CD14-positive monocyte (primary cell): ENCODE results near the gene NRP2. TPM values are rescaled to one million over a fixed set of nuclear protein-coding genes. Genes with fewer than 3 reads are reported as not detected.

ENCODE experiments used
- DNase-seq, 3 donors: peaks; one replicate each; pipeline ENCODE4 v3.0.0-alpha.2; 2011 to 2022
- H2AFZ ChIP-seq: 2 replicates; pipeline ENCODE4 v1.6.0; 2012; ENCODE audit warnings: mild to moderate bottlenecking, low read depth, low read length, inconsistent platforms; ENCODE audit not compliant: insufficient read depth, poor library complexity, severe bottlenecking
- H3K27ac ChIP-seq, 2 donors: 1 replicate in 1 of 2; 2 replicates in 1 of 2; pipeline ENCODE4 v1.5.1; 2012 to 2013; ENCODE audit warnings: low read length in 2 of 2, control low read depth in 1 of 2, inconsistent platforms in 1 of 2, low read depth in 1 of 2, mild to moderate bottlenecking in 1 of 2
- H3K27me3 ChIP-seq, 2 donors: one replicate each; pipeline versions ENCODE4 v1.6.0 to v1.6.1; 2011 to 2013; ENCODE audit warnings: low read length in 2 of 2; ENCODE audit not compliant: control insufficient read depth in 2 of 2, insufficient read depth in 2 of 2
- H3K36me3 ChIP-seq, 2 donors: replicated peaks in 1 of 2; 1 replicate in 1 of 2; 2 replicates in 1 of 2; pipeline versions ENCODE4 v1.5.1 to v1.6.1; 2012 to 2013; ENCODE audit warnings: low read length in 2 of 2, control low read depth in 1 of 2, inconsistent platforms in 1 of 2, mild to moderate bottlenecking in 1 of 2; ENCODE audit not compliant: insufficient read depth in 2 of 2, control insufficient read depth in 1 of 2
- H3K4me1 ChIP-seq, 2 donors: 1 replicate in 1 of 2; 2 replicates in 1 of 2; pipeline versions ENCODE4 v1.5.1 to v1.6.1; 2012 to 2013; ENCODE audit warnings: low read length in 2 of 2, control low read depth in 1 of 2, inconsistent platforms in 1 of 2, mild to moderate bottlenecking in 1 of 2, moderate library complexity in 1 of 2; ENCODE audit not compliant: insufficient read depth in 2 of 2, control insufficient read depth in 1 of 2
- H3K4me2 ChIP-seq: replicated peaks from 2 replicates; pipeline ENCODE3; 2012; ENCODE audit warnings: low read length, moderate library complexity, mild to moderate bottlenecking; ENCODE audit not compliant: poor library complexity, severe bottlenecking; ENCODE audit errors: extremely low read depth
- H3K4me3 ChIP-seq, 3 experiments: fragments of 200-600 bp in 1 of 3; sonication (generic) in 1 of 3; replicated peaks in 1 of 3; 1 replicate in 2 of 3; 2 replicates in 1 of 3; pipeline ENCODE4 v1.5.1; 2011 to 2013; ENCODE audit warnings: low read length in 3 of 3, mild to moderate bottlenecking in 3 of 3, control low read depth in 2 of 3, low read depth in 2 of 3, inconsistent platforms in 1 of 3, moderate library complexity in 1 of 3
- H3K79me2 ChIP-seq: 2 replicates; pipeline ENCODE4 v1.6.0; 2012; ENCODE audit warnings: mild to moderate bottlenecking, control low read depth, inconsistent platforms, low read length, moderate library complexity; ENCODE audit not compliant: insufficient read depth
- H3K9ac ChIP-seq: 2 replicates; pipeline ENCODE4 v1.6.0; 2017; ENCODE audit warnings: low read length, mild to moderate bottlenecking; ENCODE audit not compliant: insufficient read depth, poor library complexity, severe bottlenecking
- H3K9me3 ChIP-seq, 2 donors: replicated peaks in 1 of 2; 1 replicate in 1 of 2; 2 replicates in 1 of 2; pipeline versions ENCODE4 v1.5.1 to v1.6.1; 2012 to 2013; ENCODE audit warnings: low read length in 2 of 2, control low read depth in 1 of 2; ENCODE audit not compliant: control insufficient read depth in 1 of 2, insufficient read depth in 1 of 2
- H4K20me1 ChIP-seq: 2 replicates; pipeline ENCODE4 v1.6.0; 2012; ENCODE audit warnings: mild to moderate bottlenecking, low read length, control low read depth, moderate library complexity; ENCODE audit not compliant: insufficient read depth
- H3K27ac Mint-ChIP-seq, 7 donors: one replicate each; pipeline ENCODE4 v1.8.0; 2020; ENCODE audit warnings: mild to moderate bottlenecking in 7 of 7, mixed read lengths in 7 of 7, moderate library complexity in 6 of 7, inconsistent platforms in 2 of 7
- H3K27me3 Mint-ChIP-seq, 3 donors: one replicate each; pipeline ENCODE4 v1.8.0; 2021 to 2022; ENCODE audit warnings: low read depth in 3 of 3, mild to moderate bottlenecking in 3 of 3, mixed read lengths in 3 of 3, moderate library complexity in 3 of 3, inconsistent platforms in 1 of 3
- H3K36me3 Mint-ChIP-seq, 2 donors: one replicate each; pipeline ENCODE4 v1.8.0; 2020; ENCODE audit warnings: mixed read lengths in 2 of 2, inconsistent platforms in 1 of 2, mild to moderate bottlenecking in 1 of 2
- H3K4me1 Mint-ChIP-seq: one replicate; pipeline ENCODE4 v1.8.0; 2020; ENCODE audit warnings: mild to moderate bottlenecking, mixed read lengths
- H3K4me3 Mint-ChIP-seq, 2 donors: one replicate each; pipeline ENCODE4 v1.8.0; 2020; ENCODE audit warnings: mild to moderate bottlenecking in 2 of 2, mixed read lengths in 2 of 2, moderate library complexity in 1 of 2
- H3K9me3 Mint-ChIP-seq, 7 donors: one replicate each; pipeline ENCODE4 v1.8.0; 2020 to 2022; ENCODE audit warnings: mixed read lengths in 7 of 7, mild to moderate bottlenecking in 6 of 7, moderate library complexity in 6 of 7, inconsistent platforms in 2 of 7
- CTCF ChIP-seq: fragments of 200-600 bp; IDR thresholded peaks from one replicate; pipeline ENCODE4 v1.8.0; 2022; ENCODE audit warnings: antibody characterized with exemption, mild to moderate bottlenecking
- WGBS: methylation state at CpG from one replicate; pipeline ENCODE4 v1.1.5; 2013; ENCODE audit warnings: missing lambda C conversion rate; ENCODE audit not compliant: insufficient coverage; 5-methylcytosine and 5-hydroxymethylcytosine counted together
- intact Hi-C, 2 donors: fragments of 100-400 bp; cut with micrococcal nuclease; formaldehyde crosslinking; loops; one replicate each; pipeline versions ENCODE4 v1.15.0 to v1.15.1; 2023
- polyA minus RNA-seq: library from RNA; depleted of rRNA, polyadenylated mRNA; stranded (reverse); fragments of >200 nt; gene quantifications from 2 replicates; pipeline ENCODE4 v1.2.3, GENCODE V29; 2012
- polyA plus RNA-seq, 3 donors: library from polyadenylated mRNA; depleted of rRNA in 1 of 3; unstranded in 2 of 3; stranded (reverse) in 1 of 3; fragments of 300-500 nt in 2 of 3; fragments of >200 nt in 1 of 3; fragmentation: Illumina TruSeq in 2 of 3; gene quantifications; 1 replicate in 2 of 3; 2 replicates in 1 of 3; pipeline ENCODE4 v1.2.3, GENCODE V29; 2012 to 2021
- total RNA-seq, 12 experiments: library from RNA in 1 of 12; stranded (reverse) in 1 of 12; fragments of 120-200 nt in 1 of 12; gene quantifications; one replicate each; pipeline ENCODE4 v1.2.4 and lab custom pipeline; 2013 to 2026; ENCODE audit warnings: mixed read lengths in 6 of 12, inconsistent platforms in 1 of 12

NRP2 gene
- total RNA-seq (2013) = 4.5 TPM
- 1 to 10 TPM in 2 of 3 donors, under 1 TPM in 1; 0.97 to 3.3 (median 1.6) TPM for polyA plus RNA-seq
- polyA minus RNA-seq = 3.3 and 5.0 TPM in 2 replicates
- 2.2 to 136 (median 7.7) reads per million in 11 experiments for total RNA-seq (lab: John Stamatoyannopoulos, UW)

DNA sequence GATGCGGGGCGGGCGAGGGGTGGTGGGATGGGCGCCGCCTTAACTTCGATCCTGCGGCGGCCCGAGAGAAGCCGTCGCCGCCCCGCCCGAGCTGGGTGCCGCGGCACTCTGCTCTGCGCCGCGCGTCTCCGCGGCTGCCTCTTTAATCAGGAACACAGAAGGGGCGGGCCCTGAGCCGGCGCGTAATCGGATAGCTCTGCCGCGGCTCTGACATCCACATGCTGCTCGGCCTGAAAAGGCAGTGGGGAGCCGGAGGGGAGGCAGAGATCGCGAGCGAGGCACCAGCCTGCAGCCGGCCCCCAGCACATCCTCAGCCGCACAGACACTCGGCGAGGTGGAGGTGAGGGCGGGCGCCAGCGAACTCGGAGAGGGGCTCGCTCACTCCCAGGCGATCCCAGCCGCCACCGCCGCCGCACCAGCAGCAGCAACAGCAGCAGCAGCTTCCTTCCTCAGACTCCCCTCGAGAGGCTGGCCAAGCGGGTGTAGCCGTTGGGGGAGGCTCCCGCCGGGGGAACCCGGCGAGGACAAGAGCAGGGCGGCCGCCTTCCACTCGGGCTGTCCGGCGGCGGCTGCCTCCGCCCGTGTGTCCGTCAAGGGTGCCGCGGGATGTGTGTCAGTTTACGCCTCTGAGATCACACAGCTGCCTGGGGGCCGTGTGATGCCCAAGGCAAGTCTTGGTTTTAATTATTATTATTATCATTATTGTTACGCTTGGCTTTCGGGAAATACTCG, at the start of gene NRP2:
TSS of gene NRP2 (plus strand) at position 263 of the 732 bp plus-strand sequence. CDS start 790 bp downstream, outside the sequence.
- peaks cover 35 to 51% of the 10 kb centered on the region in 2 donors for H3K4me1 ChIP-seq
- H3K27ac ChIP-seq = no peak within 1 kb of the TSS
- no peak for TF ChIP-seq CTCF
- Mint-ChIP-seq H3K27ac (peak within 1 kb of the TSS in 3 of 7 donors; percentile 30 to 72 (median 50)), H3K4me1 (peaks cover 43% of the 10 kb centered on the region), H3K36me3 (peaks cover 3 to 8% of the 10 kb centered on the region in 2 donors), H3K9me3 (peaks cover 0 to 19% (median 6%) of the 10 kb centered on the region in 7 donors), H3K4me3 (peak within 1 kb of the TSS; percentile 85 to 94), H3K27me3 (peaks cover 68 to 79% (median 70%) of the 10 kb centered on the region in 3 donors)
- peaks cover 0 to 31% of the 10 kb centered on the region in 2 donors for H3K9me3 ChIP-seq
- peak within 1 kb of the TSS; percentile 53 for H3K9ac ChIP-seq
- no peaks in the 10 kb centered on the region for H4K20me1 ChIP-seq
- peak within 1 kb of the TSS; percentile 87 for H2AFZ ChIP-seq
- no peaks in the 10 kb centered on the region for H3K79me2 ChIP-seq
- intact Hi-C loops = loop anchor here (10.0 kb wide), 1 partner anchor 52 kb away; no protein-coding TSS in a partner anchor
- H3K36me3 ChIP-seq = no peaks in the 10 kb centered on the region
- peaks cover 61 to 85% of the 10 kb centered on the region in 2 donors for H3K27me3 ChIP-seq
- DNase-seq = peak; percentile 41 to 62 (median 42)
- peak within 1 kb of the TSS; percentile 94 for H3K4me2 ChIP-seq
- 0% methylated on average over 52 of the region's 71 CpGs for whole genome bisulfite sequencing
- peak within 1 kb of the TSS; percentile 47 to 81 (median 55) for H3K4me3 ChIP-seq

DNA sequence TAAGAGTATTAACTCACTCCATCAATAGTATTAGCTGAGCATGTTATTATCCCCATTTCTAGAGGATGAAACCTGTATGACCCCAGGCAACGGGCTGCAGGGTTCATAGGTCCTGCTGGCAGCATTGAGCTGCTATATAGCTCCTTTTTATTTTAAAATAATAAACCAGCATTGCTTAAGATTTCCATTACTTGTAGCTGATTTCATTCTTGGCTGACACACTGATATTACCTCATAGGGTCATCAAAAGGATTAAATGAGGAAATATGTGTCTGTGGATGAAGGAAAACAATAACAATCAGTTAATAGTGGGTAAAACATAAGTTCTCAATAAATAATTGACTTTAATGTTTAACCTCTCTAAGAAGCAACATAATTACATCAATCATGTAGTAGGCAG, 48.3 kb upstream of the NRP2 start:
- Histone ChIP-seq H3K4me3 (no peak overlapping the region), H3K9ac (no peak overlapping the region), H3K9me3 (no peaks in the 10 kb centered on the region), H4K20me1 (no peaks in the 10 kb centered on the region), H3K79me2 (no peaks in the 10 kb centered on the region), H3K4me1 (no peaks in the 10 kb centered on the region), H3K27me3 (no peaks in the 10 kb centered on the region), H2AFZ (no peak overlapping the region), H3K27ac (no peak overlapping the region), H3K4me2 (no peak overlapping the region), H3K36me3 (no peaks in the 10 kb centered on the region)
- Mint-ChIP-seq H3K4me3 (no peak overlapping the region), H3K9me3 (no peaks in the 10 kb centered on the region), H3K4me1 (no peaks in the 10 kb centered on the region), H3K27ac (no peak overlapping the region), H3K36me3 (no peaks in the 10 kb centered on the region), H3K27me3 (peaks cover 4 to 9% (median 6%) of the 10 kb centered on the region in 3 donors)
- TF ChIP-seq CTCF = no peak
- 83% methylated on average over 1 of the region's 1 CpG for WGBS
- intact Hi-C loops = no loop called here
- no peak for DNase-seq
